Osteoblast (primary cell): ENCODE measurements around the gene KLRC3. TPM values are rescaled to one million over a fixed set of nuclear protein-coding genes. Genes with fewer than 3 reads are reported as not detected.
"Not testable (repeated sequence)": the region's sequence is repeated elsewhere in the genome, so short reads cannot be mapped to it uniquely, and the experiment has no call there.

Source experiments
- DNase-seq: peaks from one replicate; pipeline ENCODE4 v3.0.0; 2011; ENCODE audit warnings: low spot score, mixed read lengths; ENCODE audit not compliant: insufficient read length; ENCODE audit errors: missing footprints
- H2AFZ ChIP-seq: 2 replicates; pipeline ENCODE4 v1.6.0; 2011; ENCODE audit warnings: mild to moderate bottlenecking, low read length
- H3K27ac ChIP-seq: 2 replicates; pipeline ENCODE4 v1.5.1; 2011; ENCODE audit warnings: mild to moderate bottlenecking, low read depth, low read length, moderate library complexity
- H3K27me3 ChIP-seq: 2 replicates; pipeline ENCODE4 v1.6.0; 2012; ENCODE audit warnings: mild to moderate bottlenecking, control low read depth, inconsistent platforms, low read length, moderate library complexity; ENCODE audit not compliant: insufficient read depth
- H3K36me3 ChIP-seq: 2 replicates; pipeline ENCODE4 v1.5.1; 2011; ENCODE audit warnings: mild to moderate bottlenecking, low read length, control low read depth, moderate library complexity; ENCODE audit not compliant: insufficient read depth
- H3K4me1 ChIP-seq: 2 replicates; pipeline ENCODE4 v1.5.1; 2011; ENCODE audit warnings: mild to moderate bottlenecking, low read length, control low read depth, moderate library complexity; ENCODE audit not compliant: insufficient read depth
- H3K4me2 ChIP-seq: 2 replicates; pipeline ENCODE4 v1.6.0; 2011; ENCODE audit warnings: mild to moderate bottlenecking, low read length; ENCODE audit not compliant: insufficient read depth
- H3K4me3 ChIP-seq: fragments of 200-600 bp; sonication (generic); 3 replicates; pipeline ENCODE4 v1.5.1; 2012; ENCODE audit warnings: mild to moderate bottlenecking, low read length, inconsistent platforms; ENCODE audit not compliant: insufficient read depth
- H3K79me2 ChIP-seq: 2 replicates; pipeline ENCODE4 v1.6.0; 2012; ENCODE audit warnings: mild to moderate bottlenecking, low read length, control low read depth, inconsistent platforms; ENCODE audit not compliant: insufficient read depth
- H3K9me3 ChIP-seq: 2 replicates; pipeline ENCODE4 v1.5.1; 2011; ENCODE audit warnings: low read depth, low read length, control low read depth
- H4K20me1 ChIP-seq: 2 replicates; pipeline ENCODE4 v1.6.0; 2012; ENCODE audit warnings: mild to moderate bottlenecking, low read length, control low read depth; ENCODE audit not compliant: insufficient read depth
- total RNA-seq: library from RNA; depleted of rRNA; stranded (reverse); fragments of >200 nt; gene quantifications from 2 replicates; pipeline ENCODE4 v1.2.3, GENCODE V29; 2012
- TF ChIP-seq, protein P1 (sequence below): IDR thresholded peaks from 2 replicates; pipeline ENCODE4 v1.5.1; 2011; ENCODE audit warnings: mild to moderate bottlenecking, low read depth, low read length, moderate library complexity; ENCODE audit errors: extremely low read depth

The KLRC3 gene
- total RNA-seq, 1 donor, result 0.72 TPM

DNA sequence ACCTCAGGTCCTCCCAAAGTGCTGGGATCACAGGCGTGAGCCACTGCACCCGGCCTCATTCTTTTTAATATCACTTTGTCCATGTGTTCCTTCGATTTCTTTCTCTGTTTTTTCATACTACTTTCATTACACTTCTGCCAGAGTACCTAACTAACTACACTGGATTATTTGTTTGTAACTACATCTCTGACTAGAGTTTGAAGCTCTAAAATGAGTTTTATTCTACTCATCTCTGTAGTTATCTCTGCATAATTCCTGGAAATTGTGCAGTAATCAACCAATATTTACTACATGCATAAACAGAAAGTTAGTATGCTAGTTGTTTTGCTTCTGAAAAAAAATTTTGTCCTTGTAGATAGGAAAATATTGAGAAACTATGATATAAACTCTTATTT is 45.8 kb downstream of the KLRC3 start:
- Histone ChIP-seq H2AFZ (no peak overlapping the region), H3K9me3 (no peaks in the 10 kb centered on the region), H3K4me1 (peaks cover 8% of the 10 kb centered on the region), H3K4me2 (no peak overlapping the region), H3K27me3 (no peaks in the 10 kb centered on the region), H3K4me3 (no peak overlapping the region), H3K27ac (no peak overlapping the region), H4K20me1 (no peaks in the 10 kb centered on the region), H3K36me3 (no peaks in the 10 kb centered on the region), H3K79me2 (no peaks in the 10 kb centered on the region)
- TF ChIP-seq, protein P1, sequence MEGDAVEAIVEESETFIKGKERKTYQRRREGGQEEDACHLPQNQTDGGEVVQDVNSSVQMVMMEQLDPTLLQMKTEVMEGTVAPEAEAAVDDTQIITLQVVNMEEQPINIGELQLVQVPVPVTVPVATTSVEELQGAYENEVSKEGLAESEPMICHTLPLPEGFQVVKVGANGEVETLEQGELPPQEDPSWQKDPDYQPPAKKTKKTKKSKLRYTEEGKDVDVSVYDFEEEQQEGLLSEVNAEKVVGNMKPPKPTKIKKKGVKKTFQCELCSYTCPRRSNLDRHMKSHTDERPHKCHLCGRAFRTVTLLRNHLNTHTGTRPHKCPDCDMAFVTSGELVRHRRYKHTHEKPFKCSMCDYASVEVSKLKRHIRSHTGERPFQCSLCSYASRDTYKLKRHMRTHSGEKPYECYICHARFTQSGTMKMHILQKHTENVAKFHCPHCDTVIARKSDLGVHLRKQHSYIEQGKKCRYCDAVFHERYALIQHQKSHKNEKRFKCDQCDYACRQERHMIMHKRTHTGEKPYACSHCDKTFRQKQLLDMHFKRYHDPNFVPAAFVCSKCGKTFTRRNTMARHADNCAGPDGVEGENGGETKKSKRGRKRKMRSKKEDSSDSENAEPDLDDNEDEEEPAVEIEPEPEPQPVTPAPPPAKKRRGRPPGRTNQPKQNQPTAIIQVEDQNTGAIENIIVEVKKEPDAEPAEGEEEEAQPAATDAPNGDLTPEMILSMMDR, result no peak
- no peak for DNase-seq

DNA sequence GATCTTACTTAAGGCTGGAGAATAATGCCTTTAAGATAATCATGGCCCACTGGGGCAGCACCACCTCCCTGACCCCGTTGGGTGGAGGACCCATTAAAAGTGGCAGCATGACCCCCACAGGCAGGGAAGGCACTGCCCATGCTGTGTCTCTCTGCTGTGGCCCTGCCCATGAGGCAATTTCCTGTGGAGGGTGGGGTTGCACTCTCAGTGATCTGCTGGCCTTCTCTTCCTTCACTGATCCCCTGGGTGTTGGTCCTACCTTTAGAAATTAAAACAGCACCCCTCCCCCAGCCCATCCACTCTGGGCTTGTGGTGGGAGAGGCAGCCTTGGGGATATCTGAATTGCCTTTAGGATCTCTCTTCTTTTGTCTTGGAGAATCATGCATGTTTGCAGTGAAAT is 47.8 kb downstream of the KLRC3 start:
- Histone ChIP-seq H3K79me2 (no peaks in the 10 kb centered on the region), H3K9me3 (no peaks in the 10 kb centered on the region)

DNA sequence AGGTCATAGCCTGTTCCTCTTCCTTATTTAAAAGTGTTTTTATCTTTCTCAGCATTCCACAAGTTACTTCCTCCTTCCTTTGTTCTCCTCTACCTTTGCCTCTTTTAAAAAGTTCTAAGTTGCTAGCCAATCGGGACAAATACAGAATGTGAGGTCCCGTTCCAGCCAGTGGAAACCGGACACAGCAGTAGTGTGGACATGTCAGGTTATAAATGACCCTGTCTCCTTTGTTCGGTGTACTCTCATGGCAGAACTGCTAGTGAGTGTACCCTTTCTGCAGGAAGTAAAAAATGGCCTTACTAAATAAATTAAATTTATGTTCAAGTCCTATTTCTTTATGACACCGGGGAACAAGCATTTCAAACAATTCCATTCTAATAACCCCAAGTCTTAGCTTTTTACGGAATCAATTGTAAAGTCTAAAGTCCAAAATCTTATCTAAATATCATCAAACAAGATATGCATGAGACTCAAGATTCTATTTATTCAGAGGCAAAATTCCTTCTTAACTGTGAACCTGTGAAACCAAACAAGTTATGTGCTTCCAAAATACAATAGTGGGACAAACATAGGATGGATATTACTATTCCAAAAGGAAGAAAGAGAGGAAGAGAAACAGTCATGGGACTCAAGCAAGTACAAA is 48.4 kb downstream of the KLRC3 start:
- H2AFZ ChIP-seq, H3K27ac ChIP-seq, H3K4me3 ChIP-seq, H3K4me2 ChIP-seq, DNase-seq, H3K9me3 ChIP-seq, H3K36me3 ChIP-seq, H4K20me1 ChIP-seq, H3K79me2 ChIP-seq, H3K4me1 ChIP-seq, H3K27me3 ChIP-seq: not testable (repeated sequence)

More for the DNA sequence above, 47.8 kb downstream of the KLRC3 start:
- H3K4me3 ChIP-seq, result no peak overlapping the region
- peak overlapping the region; percentile 30 for H2AFZ ChIP-seq
- no peak overlapping the region for H3K27ac ChIP-seq
- TF ChIP-seq, protein P1, result no peak
- no peaks in the 10 kb centered on the region for H3K27me3 ChIP-seq
- no peaks in the 10 kb centered on the region for H3K36me3 ChIP-seq
- H3K4me1 ChIP-seq, result peaks cover 8% of the 10 kb centered on the region
- no peak overlapping the region for H3K4me2 ChIP-seq
- DNase-seq, result no peak
- no peaks in the 10 kb centered on the region for H4K20me1 ChIP-seq

DNA sequence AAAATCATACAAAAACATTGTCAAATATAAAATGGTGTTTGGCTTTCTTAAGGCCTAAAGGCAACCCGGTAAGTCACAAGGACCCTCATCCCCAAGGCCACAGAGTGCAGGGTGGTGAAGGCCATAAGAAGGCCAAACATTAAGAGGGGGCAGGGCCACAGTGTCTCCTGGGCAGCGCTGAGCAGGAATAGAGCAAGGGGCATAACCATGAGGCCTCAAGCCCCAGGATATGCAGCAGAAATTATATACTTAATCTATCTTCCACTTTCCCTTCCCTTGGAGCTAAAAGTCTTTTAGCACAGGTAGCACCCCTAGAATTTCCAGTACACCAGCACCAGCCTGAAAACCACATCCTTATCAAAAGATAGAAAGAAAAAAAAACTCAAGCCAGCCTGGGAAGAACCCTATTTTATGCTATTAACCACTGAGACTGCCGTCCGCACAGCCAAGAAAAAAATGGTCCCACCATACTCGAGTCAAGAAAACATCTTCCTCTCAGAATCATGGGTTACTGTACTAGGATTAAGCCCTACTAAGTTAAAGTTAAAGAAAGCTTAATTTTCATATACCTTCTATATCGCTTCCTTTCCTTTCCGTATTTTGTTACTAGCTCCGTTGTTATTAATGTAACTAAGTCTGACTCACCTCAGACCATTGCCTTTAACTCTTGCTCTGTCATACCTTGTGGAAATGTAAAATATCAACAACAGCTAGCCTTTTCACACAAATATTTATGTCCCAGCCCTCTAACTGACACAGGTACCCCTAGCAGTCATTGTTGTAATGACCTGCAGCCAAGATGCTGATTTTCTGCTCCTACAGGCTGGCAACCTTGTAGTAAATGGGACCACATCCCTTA is 50.6 kb downstream of the KLRC3 start:
- Histone ChIP-seq H3K4me1 (peaks cover 23% of the 10 kb centered on the region), H3K27ac (no peak overlapping the region), H3K36me3 (no peaks in the 10 kb centered on the region), H3K27me3 (no peaks in the 10 kb centered on the region), H3K4me2 (no peak overlapping the region), H3K4me3 (no peak overlapping the region), H4K20me1 (no peaks in the 10 kb centered on the region), H3K9me3 (no peaks in the 10 kb centered on the region), H3K79me2 (no peaks in the 10 kb centered on the region), H2AFZ (no peak overlapping the region)
- TF ChIP-seq, protein P1, result no peak
- DNase-seq, result no peak
